ENCODE data around the gene PTBP1.
"Not testable (repeated sequence)": the region's sequence is repeated elsewhere in the genome, so short reads cannot be mapped to it uniquely, and the experiment has no call there.

PTBP1 gene

GRCh38 chr19:829129-829758, 32.0 kb downstream of the PTBP1 start:
- Histone ChIP-seq H3K4me1 (ENCODE audit: control insufficient read depth, insufficient read depth, low read length, poor library complexity, severe bottlenecking) (no peaks in the 10 kb centered on the region), H3K36me3 (ENCODE audit: control insufficient read depth, insufficient read depth, low read length) (no peaks in the 10 kb centered on the region), H3K27ac (ENCODE audit: insufficient read depth, low read length, poor library complexity, severe bottlenecking) (no peak overlapping the region), H3K27me3 (replicated peaks; ENCODE audit: control insufficient read depth, insufficient read depth, low read length, poor library complexity, severe bottlenecking) (peaks cover 4% of the 10 kb centered on the region), H3K4me3 (ENCODE audit: insufficient read depth, low read depth, low read length, poor library complexity, severe bottlenecking) (no peak overlapping the region), H3K9me3 (ENCODE audit: control insufficient read depth, low read length) (no peaks in the 10 kb centered on the region)
- no peak for DNase-seq

- Histone ChIP-seq H3K4me1 (ENCODE audit: control insufficient read depth, insufficient read depth, low read length, poor library complexity, severe bottlenecking) (no peaks in the 10 kb centered on the region), H3K9me3 (ENCODE audit: control insufficient read depth, low read length) (no peaks in the 10 kb centered on the region), H3K27ac (ENCODE audit: insufficient read depth, low read length, poor library complexity, severe bottlenecking) (no peak overlapping the region), H3K4me3 (ENCODE audit: insufficient read depth, low read depth, low read length, poor library complexity, severe bottlenecking) (no peak overlapping the region), H3K36me3 (ENCODE audit: control insufficient read depth, insufficient read depth, low read length) (no peaks in the 10 kb centered on the region), H3K27me3 (replicated peaks; ENCODE audit: control insufficient read depth, insufficient read depth, low read length, poor library complexity, severe bottlenecking) (peaks cover 4% of the 10 kb centered on the region)
- DNase-seq: no peak
Measured at GRCh38 chr19:831407-832369, 34.4 kb downstream of the PTBP1 start.

GRCh38 chr19:834216-834615, 37.0 kb downstream of the PTBP1 start:
- no peaks in the 10 kb centered on the region for H3K4me1 ChIP-seq (ENCODE audit: control insufficient read depth, insufficient read depth, low read length, poor library complexity, severe bottlenecking)
- no peak for DNase-seq
- H3K9me3 ChIP-seq (ENCODE audit: control insufficient read depth, low read length): no peaks in the 10 kb centered on the region
- no peaks in the 10 kb centered on the region for H3K36me3 ChIP-seq (ENCODE audit: control insufficient read depth, insufficient read depth, low read length)
- peaks cover 4% of the 10 kb centered on the region for H3K27me3 ChIP-seq (replicated peaks; ENCODE audit: control insufficient read depth, insufficient read depth, low read length, poor library complexity, severe bottlenecking)
- no peak overlapping the region for H3K27ac ChIP-seq (ENCODE audit: insufficient read depth, low read length, poor library complexity, severe bottlenecking)
- H3K4me3 ChIP-seq (ENCODE audit: insufficient read depth, low read depth, low read length, poor library complexity, severe bottlenecking): no peak overlapping the region

GRCh38 chr19:835210-835810, 38.1 kb downstream of the PTBP1 start:
- H3K4me1 ChIP-seq (ENCODE audit: control insufficient read depth, insufficient read depth, low read length, poor library complexity, severe bottlenecking): no peaks in the 10 kb centered on the region
- H3K36me3 ChIP-seq (ENCODE audit: control insufficient read depth, insufficient read depth, low read length): no peaks in the 10 kb centered on the region
- no peak for DNase-seq
- H3K27ac ChIP-seq (ENCODE audit: insufficient read depth, low read length, poor library complexity, severe bottlenecking): no peak overlapping the region
- no peaks in the 10 kb centered on the region for H3K9me3 ChIP-seq (ENCODE audit: control insufficient read depth, low read length)
- peaks cover 4% of the 10 kb centered on the region for H3K27me3 ChIP-seq (replicated peaks; ENCODE audit: control insufficient read depth, insufficient read depth, low read length, poor library complexity, severe bottlenecking)
- no peak overlapping the region for H3K4me3 ChIP-seq (ENCODE audit: insufficient read depth, low read depth, low read length, poor library complexity, severe bottlenecking)

GRCh38 chr19:840519-841206, 43.4 kb downstream of the PTBP1 start, which contains the start of gene PRTN3:
Gene PRTN3 (plus strand): TSS chr19:840999. CDS start chr19:841009, 10 bp downstream.
- peaks cover 8% of the 10 kb centered on the region for H3K4me1 ChIP-seq (ENCODE audit: control insufficient read depth, insufficient read depth, low read length, poor library complexity, severe bottlenecking)
- H3K9me3 ChIP-seq (ENCODE audit: control insufficient read depth, low read length): no peaks in the 10 kb centered on the region
- DNase-seq: no peak
- no peaks in the 10 kb centered on the region for H3K36me3 ChIP-seq (ENCODE audit: control insufficient read depth, insufficient read depth, low read length)
- H3K27ac ChIP-seq (ENCODE audit: insufficient read depth, low read length, poor library complexity, severe bottlenecking): no peak within 1 kb of the TSS
- H3K4me3 ChIP-seq (ENCODE audit: insufficient read depth, low read depth, low read length, poor library complexity, severe bottlenecking): no peak within 1 kb of the TSS
- H3K27me3 ChIP-seq (replicated peaks; ENCODE audit: control insufficient read depth, insufficient read depth, low read length, poor library complexity, severe bottlenecking): peaks cover 12% of the 10 kb centered on the region

GRCh38 chr19:842802-843179, 45.5 kb downstream of the PTBP1 start:
- H3K27me3 ChIP-seq (replicated peaks; ENCODE audit: control insufficient read depth, insufficient read depth, low read length, poor library complexity, severe bottlenecking): peaks cover 12% of the 10 kb centered on the region
- not testable (repeated sequence) for H3K4me3 ChIP-seq (ENCODE audit: insufficient read depth, low read depth, low read length, poor library complexity, severe bottlenecking); H3K36me3 ChIP-seq (ENCODE audit: control insufficient read depth, insufficient read depth, low read length); H3K4me1 ChIP-seq (ENCODE audit: control insufficient read depth, insufficient read depth, low read length, poor library complexity, severe bottlenecking); H3K27ac ChIP-seq (ENCODE audit: insufficient read depth, low read length, poor library complexity, severe bottlenecking); DNase-seq; H3K9me3 ChIP-seq (ENCODE audit: control insufficient read depth, low read length)

- Histone ChIP-seq H3K4me3 (ENCODE audit: insufficient read depth, low read depth, low read length, poor library complexity, severe bottlenecking) (no peak overlapping the region), H3K27me3 (replicated peaks; ENCODE audit: control insufficient read depth, insufficient read depth, low read length, poor library complexity, severe bottlenecking) (peaks cover 14% of the 10 kb centered on the region), H3K4me1 (ENCODE audit: control insufficient read depth, insufficient read depth, low read length, poor library complexity, severe bottlenecking) (peaks cover 8% of the 10 kb centered on the region), H3K36me3 (ENCODE audit: control insufficient read depth, insufficient read depth, low read length) (no peaks in the 10 kb centered on the region), H3K9me3 (ENCODE audit: control insufficient read depth, low read length) (no peaks in the 10 kb centered on the region), H3K27ac (ENCODE audit: insufficient read depth, low read length, poor library complexity, severe bottlenecking) (no peak overlapping the region)
- DNase-seq: no peak
Measured at GRCh38 chr19:843180-843835, 46.1 kb downstream of the PTBP1 start.

GRCh38 chr19:843836-844545, 46.7 kb downstream of the PTBP1 start:
- no peak for DNase-seq
- Histone ChIP-seq H3K27ac (ENCODE audit: insufficient read depth, low read length, poor library complexity, severe bottlenecking) (no peak overlapping the region), H3K27me3 (replicated peaks; ENCODE audit: control insufficient read depth, insufficient read depth, low read length, poor library complexity, severe bottlenecking) (peaks cover 21% of the 10 kb centered on the region), H3K4me3 (ENCODE audit: insufficient read depth, low read depth, low read length, poor library complexity, severe bottlenecking) (no peak overlapping the region), H3K9me3 (ENCODE audit: control insufficient read depth, low read length) (no peaks in the 10 kb centered on the region), H3K4me1 (ENCODE audit: control insufficient read depth, insufficient read depth, low read length, poor library complexity, severe bottlenecking) (peaks cover 8% of the 10 kb centered on the region), H3K36me3 (ENCODE audit: control insufficient read depth, insufficient read depth, low read length) (no peaks in the 10 kb centered on the region)

GRCh38 chr19:844546-844971, 47.3 kb downstream of the PTBP1 start:
- Histone ChIP-seq H3K4me1 (ENCODE audit: control insufficient read depth, insufficient read depth, low read length, poor library complexity, severe bottlenecking) (peaks cover 8% of the 10 kb centered on the region), H3K4me3 (ENCODE audit: insufficient read depth, low read depth, low read length, poor library complexity, severe bottlenecking) (no peak overlapping the region), H3K27ac (ENCODE audit: insufficient read depth, low read length, poor library complexity, severe bottlenecking) (no peak overlapping the region), H3K9me3 (ENCODE audit: control insufficient read depth, low read length) (no peaks in the 10 kb centered on the region), H3K36me3 (ENCODE audit: control insufficient read depth, insufficient read depth, low read length) (no peaks in the 10 kb centered on the region), H3K27me3 (replicated peaks; ENCODE audit: control insufficient read depth, insufficient read depth, low read length, poor library complexity, severe bottlenecking) (peaks cover 21% of the 10 kb centered on the region)
- DNase-seq: no peak

All from effector memory CD4-positive, alpha-beta T cell (primary cell).